DOHH2 (cell line): Measurements from ENCODE around the gene ORM1.

Source experiments
- H3F3A ChIP-seq: fragments of 200-600 bp; sonication (generic), shearing (Covaris generic); 2 replicates; pipeline ENCODE4 v1.6.0; 2016; ENCODE audit warnings: antibody characterized with exemption, mild to moderate bottlenecking; ENCODE audit not compliant: control insufficient read depth, insufficient read depth
- H3K27ac ChIP-seq: fragments of 200-600 bp; sonication (generic); 2 replicates; pipeline ENCODE4 v1.5.1; 2014; ENCODE audit warnings: low read depth, mild to moderate bottlenecking, low read length, moderate library complexity
- H3K27me3 ChIP-seq: fragments of 200-600 bp; sonication (generic); 2 replicates; pipeline ENCODE4 v1.6.1; 2014; ENCODE audit warnings: mild to moderate bottlenecking, low read length, mixed read lengths; ENCODE audit not compliant: control insufficient read depth
- H3K36me3 ChIP-seq: fragments of 200-600 bp; sonication (generic); 2 replicates; pipeline ENCODE4 v1.6.1; 2014; ENCODE audit warnings: mild to moderate bottlenecking, low read length, moderate library complexity, mixed read lengths; ENCODE audit not compliant: control insufficient read depth
- H3K4me1 ChIP-seq: fragments of 200-600 bp; sonication (generic); 2 replicates; pipeline ENCODE4 v1.6.1; 2014; ENCODE audit warnings: mild to moderate bottlenecking, low read length, mixed read lengths; ENCODE audit not compliant: control insufficient read depth
- H3K4me2 ChIP-seq: fragments of 200-600 bp; sonication (generic); 2 replicates; pipeline ENCODE4 v1.6.0; 2014; ENCODE audit warnings: mild to moderate bottlenecking, low read length, moderate library complexity
- H3K4me3 ChIP-seq: fragments of 200-600 bp; sonication (generic); 2 replicates; pipeline ENCODE4 v1.5.1; 2014; ENCODE audit warnings: mild to moderate bottlenecking, low read length, mixed read lengths
- H3K79me2 ChIP-seq: fragments of 200-600 bp; sonication (generic); 2 replicates; pipeline ENCODE4 v1.6.1; 2014; ENCODE audit warnings: mild to moderate bottlenecking, low read length, mixed read lengths; ENCODE audit not compliant: control insufficient read depth
- H3K9me2 ChIP-seq: fragments of 200-600 bp; sonication (generic); replicated peaks from 2 replicates; pipeline ENCODE4 v1.6.1; 2014; ENCODE audit warnings: mild to moderate bottlenecking, low read length, mixed read lengths; ENCODE audit not compliant: control insufficient read depth
- H3K9me3 ChIP-seq: fragments of 200-600 bp; sonication (generic); 2 replicates; pipeline ENCODE4 v1.6.1; 2014; ENCODE audit warnings: antibody characterized with exemption, low read length, mixed read lengths; ENCODE audit not compliant: control insufficient read depth, insufficient read depth
- H4K20me1 ChIP-seq: fragments of 200-600 bp; sonication (generic); 2 replicates; pipeline ENCODE4 v1.6.0; 2014; ENCODE audit warnings: low read depth, mild to moderate bottlenecking, antibody characterized with exemption, low read length, moderate library complexity; ENCODE audit not compliant: control insufficient read depth, insufficient read depth
- CTCF ChIP-seq: fragments of 200-600 bp; sonication (generic); IDR thresholded peaks from one replicate; pipeline ENCODE4 v1.5.1; 2014; ENCODE audit warnings: antibody characterized with exemption, mild to moderate bottlenecking, low read depth, low read length; ENCODE audit not compliant: poor library complexity, severe bottlenecking
- EZH2phosphoT487 ChIP-seq: fragments of 200-600 bp; sonication (generic); IDR thresholded peaks from 2 replicates; pipeline ENCODE4 v1.6.1; 2017; ENCODE audit warnings: borderline replicate concordance, mild to moderate bottlenecking, antibody characterized with exemption, low read length, moderate library complexity, mixed read lengths

Gene ORM1

GRCh38 chr9:114286146-114286679, 36.7 kb upstream of the ORM1 start:
- H3K27ac ChIP-seq = no peak overlapping the region
- no peaks in the 10 kb centered on the region for H3K4me1 ChIP-seq
- TF ChIP-seq EZH2phosphoT487 (no peak), CTCF (no peak)
- H3K9me3 ChIP-seq = no peaks in the 10 kb centered on the region
- H3K36me3 ChIP-seq = no peaks in the 10 kb centered on the region
- H3K27me3 ChIP-seq = no peaks in the 10 kb centered on the region
- no peaks in the 10 kb centered on the region for H3K9me2 ChIP-seq
- H3F3A ChIP-seq = no peaks in the 10 kb centered on the region
- H3K79me2 ChIP-seq = no peaks in the 10 kb centered on the region
- H3K4me2 ChIP-seq = no peak overlapping the region
- H3K4me3 ChIP-seq = no peak overlapping the region
- no peaks in the 10 kb centered on the region for H4K20me1 ChIP-seq

GRCh38 chr9:114287001-114287762, 35.7 kb upstream of the ORM1 start:
- TF ChIP-seq CTCF = no peak
- TF ChIP-seq EZH2phosphoT487 = no peak
- H3K27me3 ChIP-seq = no peaks in the 10 kb centered on the region
- H3K4me3 ChIP-seq = no peak overlapping the region
- H3K4me1 ChIP-seq = no peaks in the 10 kb centered on the region
- H3K9me2 ChIP-seq = no peaks in the 10 kb centered on the region
- peaks cover 2% of the 10 kb centered on the region for H3K36me3 ChIP-seq
- no peaks in the 10 kb centered on the region for H4K20me1 ChIP-seq
- no peak overlapping the region for H3K4me2 ChIP-seq
- H3F3A ChIP-seq = no peaks in the 10 kb centered on the region
- H3K9me3 ChIP-seq = no peaks in the 10 kb centered on the region
- no peak overlapping the region for H3K27ac ChIP-seq
- H3K79me2 ChIP-seq = no peaks in the 10 kb centered on the region

- Histone ChIP-seq H3K79me2 (no peaks in the 10 kb centered on the region), H3K4me3 (no peak overlapping the region), H3K36me3 (peaks cover 8% of the 10 kb centered on the region), H3K9me2 (no peaks in the 10 kb centered on the region), H4K20me1 (no peaks in the 10 kb centered on the region), H3K4me1 (no peaks in the 10 kb centered on the region), H3K4me2 (no peak overlapping the region), H3K27me3 (no peaks in the 10 kb centered on the region), H3K27ac (no peak overlapping the region), H3F3A (no peaks in the 10 kb centered on the region), H3K9me3 (no peaks in the 10 kb centered on the region)
- TF ChIP-seq EZH2phosphoT487 (no peak), CTCF (no peak)
These were observed 35.1 kb upstream of the ORM1 start for GRCh38 chr9:114287763-114288192.
